ENCODE measurements around the gene AMZ1.

GRCh38 chr7:2661602-2662272 is 26.3 kb upstream of the AMZ1 start:
- TF ChIP-seq, protein P1, sequence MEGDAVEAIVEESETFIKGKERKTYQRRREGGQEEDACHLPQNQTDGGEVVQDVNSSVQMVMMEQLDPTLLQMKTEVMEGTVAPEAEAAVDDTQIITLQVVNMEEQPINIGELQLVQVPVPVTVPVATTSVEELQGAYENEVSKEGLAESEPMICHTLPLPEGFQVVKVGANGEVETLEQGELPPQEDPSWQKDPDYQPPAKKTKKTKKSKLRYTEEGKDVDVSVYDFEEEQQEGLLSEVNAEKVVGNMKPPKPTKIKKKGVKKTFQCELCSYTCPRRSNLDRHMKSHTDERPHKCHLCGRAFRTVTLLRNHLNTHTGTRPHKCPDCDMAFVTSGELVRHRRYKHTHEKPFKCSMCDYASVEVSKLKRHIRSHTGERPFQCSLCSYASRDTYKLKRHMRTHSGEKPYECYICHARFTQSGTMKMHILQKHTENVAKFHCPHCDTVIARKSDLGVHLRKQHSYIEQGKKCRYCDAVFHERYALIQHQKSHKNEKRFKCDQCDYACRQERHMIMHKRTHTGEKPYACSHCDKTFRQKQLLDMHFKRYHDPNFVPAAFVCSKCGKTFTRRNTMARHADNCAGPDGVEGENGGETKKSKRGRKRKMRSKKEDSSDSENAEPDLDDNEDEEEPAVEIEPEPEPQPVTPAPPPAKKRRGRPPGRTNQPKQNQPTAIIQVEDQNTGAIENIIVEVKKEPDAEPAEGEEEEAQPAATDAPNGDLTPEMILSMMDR (IDR thresholded peaks at IDR 0.05) = no peak
- TF ChIP-seq POLR2A (IDR thresholded peaks at IDR 0.05) = no peak

Measured in lower leg skin (tissue), 3 donors.